Dedifferentiated amniotic fluid mesenchymal stem cell (primary cell): ENCODE measurements around the gene CD81.
"Not testable (repeated sequence)": the region's sequence is repeated elsewhere in the genome, so short reads cannot be mapped to it uniquely, and the experiment has no call there.

ENCODE experiments used
- DNase-seq: peaks from one replicate; pipeline ENCODE4 v3.0.0-alpha.2; 2016; ENCODE audit errors: extremely low spot score

Gene CD81

GRCh38 chr11:2357246-2357645, 19.9 kb upstream of the CD81 start:
- no peak for DNase-seq

- DNase-seq = not testable (repeated sequence)
Observed at GRCh38 chr11:2357651-2358050, 19.5 kb upstream of the CD81 start.

GRCh38 chr11:2358754-2359442, 18.2 kb upstream of the CD81 start:
- no peak for DNase-seq

GRCh38 chr11:2359557-2359956, 17.6 kb upstream of the CD81 start:
- DNase-seq = no peak

GRCh38 chr11:2360081-2360642, 16.9 kb upstream of the CD81 start:
- no peak for DNase-seq

GRCh38 chr11:2361565-2361964, 15.5 kb upstream of the CD81 start:
- DNase-seq = no peak

- no peak for DNase-seq
Observed at GRCh38 chr11:2362414-2362813, 14.7 kb upstream of the CD81 start.

GRCh38 chr11:2363130-2363529, 14.0 kb upstream of the CD81 start:
- no peak for DNase-seq

GRCh38 chr11:2363577-2364370, 13.3 kb upstream of the CD81 start:
- no peak for DNase-seq

GRCh38 chr11:2364386-2364785, 12.7 kb upstream of the CD81 start:
- not testable (repeated sequence) for DNase-seq

- DNase-seq = no peak
Observed at GRCh38 chr11:2365571-2366210, 11.4 kb upstream of the CD81 start.

- no peak for DNase-seq
Observed at GRCh38 chr11:2366276-2366675, 10.8 kb upstream of the CD81 start.

- DNase-seq = no peak
Observed at GRCh38 chr11:2366733-2367132, 10.4 kb upstream of the CD81 start.

- no peak for DNase-seq
Observed at GRCh38 chr11:2367266-2368160, 9.6 kb upstream of the CD81 start.

GRCh38 chr11:2368178-2368850, 8.8 kb upstream of the CD81 start:
- DNase-seq = no peak

- DNase-seq = no peak
Observed at GRCh38 chr11:2368851-2369180, 8.3 kb upstream of the CD81 start.

- no peak for DNase-seq
Observed at GRCh38 chr11:2369320-2369719, 7.8 kb upstream of the CD81 start.

- no peak for DNase-seq
Observed at GRCh38 chr11:2369896-2370295, 7.2 kb upstream of the CD81 start.

- no peak for DNase-seq
Observed at GRCh38 chr11:2374456-2375201, 2.5 kb upstream of the CD81 start.

- DNase-seq = no peak
Observed at GRCh38 chr11:2375341-2375853, 1.7 kb upstream of the CD81 start.
